IMR-90 (cell line): ENCODE measurements around the gene HJURP. TPM values are rescaled to one million over a fixed set of nuclear protein-coding genes. Genes with fewer than 3 reads are reported as not detected.

Experiments used
- ATAC-seq: fragments of 200-7000 bp; cut with Tn5 transposase; 2 replicates; pipeline ENCODE4 v1.9.1; 2020; ENCODE audit warnings: low read depth, mild to moderate bottlenecking, moderate library complexity
- BruUV-seq: library from RNA; stranded (reverse); fragments of 400-500 nt; replicated peaks from 2 replicates; lab custom pipeline; 2021; lab: Mats Ljungman, UMichigan
- CTCF ChIA-PET: fragments of 300-600 bp; formaldehyde crosslinking; extraction: SDS; loops from one replicate; lab custom pipeline; 2021; ENCODE audit warnings: antibody characterized with exemption; lab: Yijun Ruan, JAX
- POLR2A ChIA-PET: fragments of 300-600 bp; sonication (Branson Sonifier 250); formaldehyde crosslinking; loops from one replicate; lab custom pipeline; 2022; ENCODE audit warnings: antibody characterized with exemption; ENCODE audit not compliant: unreplicated experiment; lab: Charles Lee
- DNase-seq: peaks from one replicate; pipeline ENCODE4 v3.0.0; 2013
- H2AFZ ChIP-seq: replicated peaks from 2 replicates; pipeline ENCODE3; 2013; ENCODE audit warnings: low read length, mild to moderate bottlenecking; ENCODE audit not compliant: poor library complexity
- H2AK5ac ChIP-seq: 2 replicates; pipeline ENCODE4 v1.6.1; 2013; ENCODE audit warnings: low read depth, low read length, inconsistent platforms
- H2AK9ac ChIP-seq: replicated peaks from 2 replicates; pipeline ENCODE3; 2013; ENCODE audit warnings: mild to moderate bottlenecking, low read depth, low read length, moderate library complexity; ENCODE audit not compliant: poor library complexity
- H2BK120ac ChIP-seq: 2 replicates; pipeline ENCODE4 v1.6.1; 2013; ENCODE audit warnings: low read depth, low read length, inconsistent platforms
- H2BK15ac ChIP-seq: 3 replicates; pipeline ENCODE4 v1.6.1; 2013; ENCODE audit warnings: low read depth, low read length, inconsistent platforms
- H2BK20ac ChIP-seq: 2 replicates; pipeline ENCODE4 v1.6.1; 2013; ENCODE audit warnings: low read depth, mild to moderate bottlenecking, inconsistent platforms, low read length, moderate library complexity
- H2BK5ac ChIP-seq: 2 replicates; pipeline ENCODE4 v1.6.1; 2013; ENCODE audit warnings: mild to moderate bottlenecking, low read depth, low read length, inconsistent platforms; ENCODE audit not compliant: poor library complexity, severe bottlenecking
- H3K14ac ChIP-seq: replicated peaks from 2 replicates; pipeline ENCODE4 v1.6.1; 2013; ENCODE audit warnings: low read depth, low read length, inconsistent platforms
- H3K18ac ChIP-seq: 2 replicates; pipeline ENCODE4 v1.6.1; 2013; ENCODE audit warnings: low read depth, low read length, control low read depth
- H3K23ac ChIP-seq: 2 replicates; pipeline ENCODE4 v1.6.1; 2013; ENCODE audit warnings: low read depth, low read length, inconsistent platforms
- H3K27ac ChIP-seq: 2 replicates; pipeline ENCODE4 v1.5.1; 2013; ENCODE audit warnings: mild to moderate bottlenecking, control low read depth, low read length; ENCODE audit not compliant: insufficient read depth
- H3K27me3 ChIP-seq: 2 replicates; pipeline ENCODE4 v1.6.1; 2013; ENCODE audit warnings: low read length; ENCODE audit not compliant: control insufficient read depth, insufficient read depth
- H3K36me3 ChIP-seq: 2 replicates; pipeline ENCODE4 v1.6.1; 2013; ENCODE audit warnings: low read length, mixed read lengths; ENCODE audit not compliant: control insufficient read depth, insufficient read depth
- H3K4ac ChIP-seq: 2 replicates; pipeline ENCODE4 v1.6.1; 2013; ENCODE audit warnings: low read depth, low read length, inconsistent platforms
- H3K4me1 ChIP-seq: 2 replicates; pipeline ENCODE4 v1.6.1; 2013; ENCODE audit warnings: low read length, mixed read lengths; ENCODE audit not compliant: control insufficient read depth, insufficient read depth
- H3K4me2 ChIP-seq: 2 replicates; pipeline ENCODE4 v1.6.1; 2013; ENCODE audit warnings: low read depth, mild to moderate bottlenecking, control low read depth, low read length, moderate library complexity
- H3K4me3 ChIP-seq: 2 replicates; pipeline ENCODE4 v1.5.1; 2013; ENCODE audit warnings: low read depth, mild to moderate bottlenecking, control low read depth, low read length, moderate library complexity; ENCODE audit not compliant: insufficient read depth
- H3K56ac ChIP-seq: 2 replicates; pipeline ENCODE4 v1.6.1; 2013; ENCODE audit warnings: low read length, inconsistent platforms; ENCODE audit not compliant: insufficient read depth; ENCODE audit errors: extremely low read depth
- H3K79me1 ChIP-seq, 2 experiments: 2 replicates each; pipeline ENCODE4 v1.6.1; 2013; ENCODE audit warnings: low read length in 2 of 2, inconsistent platforms in 1 of 2, low read depth in 1 of 2
- H3K9ac ChIP-seq: 2 replicates; pipeline ENCODE4 v1.6.1; 2013; ENCODE audit warnings: low read depth, low read length, control low read depth
- H3K9me1 ChIP-seq: 2 replicates; pipeline ENCODE4 v1.6.1; 2013; ENCODE audit warnings: low read length, inconsistent platforms; ENCODE audit not compliant: insufficient read depth
- H3K9me3 ChIP-seq: 2 replicates; pipeline ENCODE4 v1.6.1; 2013; ENCODE audit warnings: low read length; ENCODE audit not compliant: control insufficient read depth, insufficient read depth
- H4K20me1 ChIP-seq: 2 replicates; pipeline ENCODE4 v1.6.1; 2013; ENCODE audit warnings: low read length, inconsistent platforms; ENCODE audit not compliant: insufficient read depth
- H4K5ac ChIP-seq: 2 replicates; pipeline ENCODE4 v1.6.1; 2013; ENCODE audit warnings: mild to moderate bottlenecking, low read depth, low read length, control low read depth
- H4K8ac ChIP-seq, 2 experiments: 2 replicates each; pipeline ENCODE4 v1.6.1; 2013; ENCODE audit warnings: low read depth in 2 of 2, low read length in 2 of 2, control low read depth in 1 of 2, inconsistent platforms in 1 of 2
- H4K91ac ChIP-seq: 2 replicates; pipeline ENCODE4 v1.6.1; 2013; ENCODE audit warnings: low read depth, low read length, inconsistent platforms; ENCODE audit not compliant: insufficient read depth
- BHLHE40 ChIP-seq: fragments of 150-350 bp; IDR thresholded peaks from 2 replicates; pipeline ENCODE4 v1.6.1; 2016; ENCODE audit warnings: mild to moderate bottlenecking, low read depth, low read length
- CEBPB ChIP-seq: IDR thresholded peaks from 2 replicates; pipeline ENCODE4 v1.6.1; 2012; ENCODE audit warnings: low read depth, low read length, improper control_type of control experiment
- CHD1 ChIP-seq: IDR thresholded peaks from 2 replicates; pipeline ENCODE4 v1.6.1; 2012; ENCODE audit warnings: low read depth, low read length, improper control_type of control experiment
- FOS ChIP-seq: fragments of 150-350 bp; IDR thresholded peaks from 2 replicates; pipeline ENCODE4 v1.6.1; 2016; ENCODE audit warnings: low read depth, low read length
- MAFK ChIP-seq: IDR thresholded peaks from 2 replicates; pipeline ENCODE4 v1.6.1; 2012; ENCODE audit warnings: low read depth, low read length, improper control_type of control experiment
- MAZ ChIP-seq: IDR thresholded peaks from 2 replicates; pipeline ENCODE4 v1.6.1; 2012; ENCODE audit warnings: low read depth, mild to moderate bottlenecking, low read length, improper control_type of control experiment, moderate library complexity, borderline replicate concordance
- MXI1 ChIP-seq: IDR thresholded peaks from 2 replicates; pipeline ENCODE4 v1.6.1; 2012; ENCODE audit warnings: low read depth, mild to moderate bottlenecking, low read length, moderate library complexity, borderline replicate concordance
- POLR2A ChIP-seq: IDR thresholded peaks from 2 replicates; pipeline ENCODE4 v1.6.1; 2012; ENCODE audit warnings: mild to moderate bottlenecking, low read depth, low read length
- RAD21 ChIP-seq: IDR thresholded peaks from 2 replicates; pipeline ENCODE4 v1.6.1; 2012; ENCODE audit warnings: low read length, improper control_type of control experiment
- RCOR1 ChIP-seq: IDR thresholded peaks from 2 replicates; pipeline ENCODE4 v1.6.1; 2012; ENCODE audit warnings: mild to moderate bottlenecking, low read length, improper control_type of control experiment; ENCODE audit not compliant: insufficient replicate concordance
- RFX5 ChIP-seq: IDR thresholded peaks from 2 replicates; pipeline ENCODE4 v1.8.0; 2012; ENCODE audit warnings: low read depth, mild to moderate bottlenecking, low read length, moderate library complexity
- SMC3 ChIP-seq: fragments of 150-350 bp; IDR thresholded peaks from 2 replicates; pipeline ENCODE4 v1.6.1; 2016; ENCODE audit warnings: low read depth, mild to moderate bottlenecking, antibody characterized with exemption, low read length, moderate library complexity
- WGBS, 2 experiments: methylation state at CpG; one replicate each; pipeline versions ENCODE4 v1.1.5 to v1.1.7; 2013; ENCODE audit warnings: missing lambda C conversion rate in 2 of 2; ENCODE audit not compliant: insufficient read length in 1 of 2; ENCODE audit errors: extremely low coverage in 2 of 2; 5-methylcytosine and 5-hydroxymethylcytosine counted together
- dilution Hi-C: fragments of 300-500 bp; cut with HindIII; formaldehyde crosslinking; loops from one replicate; pipeline ENCODE4 v1.14.3; 2018; ENCODE audit warnings: low sequenced_read_pairs; ENCODE audit not compliant: unreplicated experiment
- in situ Hi-C: fragments of 300-500 bp; cut with MboI; formaldehyde crosslinking; loops from 3 replicates; pipeline ENCODE4 v1.14.3; 2019; ENCODE audit warnings: low sequenced_read_pairs, inconsistent platforms, mixed read lengths
- intact Hi-C: fragments of 100-400 bp; cut with micrococcal nuclease; formaldehyde crosslinking; loops from 2 replicates; pipeline ENCODE4 v1.10.0; 2022
- polyA plus RNA-seq, 3 experiments: library from polyadenylated mRNA; depleted of rRNA; stranded (reverse); fragments of >200 nt; gene quantifications; 2 replicates each; pipeline ENCODE4 v1.2.3, GENCODE V29; 2012; ENCODE audit warnings: low replicate concordance in 1 of 3
- total RNA-seq: library from RNA; depleted of rRNA; stranded (reverse); fragments of >200 nt; gene quantifications from 2 replicates; pipeline ENCODE4 v1.2.3, GENCODE V29; 2012
- TF ChIP-seq, protein P1 (sequence below): fragments of 150-350 bp; IDR thresholded peaks from 2 replicates; pipeline ENCODE4 v1.6.1; 2016; ENCODE audit warnings: low read depth, mild to moderate bottlenecking, low read length, moderate library complexity, borderline replicate concordance
- TF ChIP-seq, protein P2 (sequence below): fragments of 150-350 bp; IDR thresholded peaks from 2 replicates; pipeline ENCODE4 v1.6.1; 2017; ENCODE audit warnings: mild to moderate bottlenecking, antibody characterized with exemption, low read length, low read depth

The HJURP gene
- total and polyA plus RNA-seq, 2 of the 4 experiments (the other 2 are of a cell fraction) = 22.6 to 26.5 TPM

DNA sequence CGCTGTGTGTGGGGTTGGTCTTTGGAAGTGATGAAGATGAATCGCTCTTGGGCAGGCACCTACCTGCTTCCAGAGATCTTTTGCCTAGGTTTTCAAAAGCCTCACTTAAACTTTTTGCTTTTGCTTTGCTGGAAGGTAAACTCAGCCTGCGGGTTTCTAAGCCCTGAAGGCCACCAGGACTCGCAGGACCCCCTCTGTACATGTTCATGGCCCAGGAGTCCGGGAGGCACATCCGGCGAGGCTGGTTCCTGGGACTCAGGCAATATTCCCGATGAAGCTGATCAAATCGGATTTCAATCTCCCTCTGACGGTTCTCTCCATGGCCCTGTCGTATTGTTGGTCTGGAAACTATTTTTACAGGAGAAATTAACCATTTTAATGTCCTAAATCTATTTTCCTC, 13.2 kb downstream of the HJURP start:
- peaks cover 22% of the 10 kb centered on the region for H3K36me3 ChIP-seq
- H3K56ac ChIP-seq = no peak overlapping the region
- no peak for DNase-seq
- H3K9ac ChIP-seq = no peak overlapping the region
- peaks cover 29% of the 10 kb centered on the region for H4K20me1 ChIP-seq
- no peak overlapping the region for H3K27ac ChIP-seq
- CTCF ChIA-PET = no interaction called here
- 100% methylated on average over 3 of the region's 11 CpGs; no CpG with 5 or more reads in 1 of the 2 experiments for WGBS, 2 experiments
- H3K4ac ChIP-seq = no peak overlapping the region
- H3K14ac ChIP-seq = no peak overlapping the region
- no peak overlapping the region for H2BK15ac ChIP-seq
- no TSS peak for BruUV-seq
- no peak overlapping the region for H2AFZ ChIP-seq
- in situ Hi-C loops = loop anchor here (25.0 kb wide), 1 partner anchor 379 kb away; no protein-coding TSS in a partner anchor
- no peak overlapping the region for H4K91ac ChIP-seq
- no peak overlapping the region for H3K4me2 ChIP-seq
- no peak overlapping the region for H4K5ac ChIP-seq
- no peak overlapping the region for H3K18ac ChIP-seq
- intact Hi-C loops = no loop called here
- H2AK9ac ChIP-seq = no peak overlapping the region
- H2BK120ac ChIP-seq = no peak overlapping the region
- H3K27me3 ChIP-seq = no peaks in the 10 kb centered on the region
- no peak overlapping the region for H2BK20ac ChIP-seq
- H3K9me1 ChIP-seq = peaks cover 7% of the 10 kb centered on the region
- H3K79me1 ChIP-seq = peaks cover 44 to 60% of the 10 kb centered on the region in 2 experiments
- no peak for TF ChIP-seq POLR2A
- TF ChIP-seq RCOR1 = no peak
- no peak for TF ChIP-seq MXI1
- TF ChIP-seq RFX5 = no peak
- no peak for TF ChIP-seq MAZ
- TF ChIP-seq FOS = no peak
- TF ChIP-seq CHD1 = no peak
- TF ChIP-seq CEBPB = no peak
- TF ChIP-seq BHLHE40 = no peak
- TF ChIP-seq, protein P1, sequence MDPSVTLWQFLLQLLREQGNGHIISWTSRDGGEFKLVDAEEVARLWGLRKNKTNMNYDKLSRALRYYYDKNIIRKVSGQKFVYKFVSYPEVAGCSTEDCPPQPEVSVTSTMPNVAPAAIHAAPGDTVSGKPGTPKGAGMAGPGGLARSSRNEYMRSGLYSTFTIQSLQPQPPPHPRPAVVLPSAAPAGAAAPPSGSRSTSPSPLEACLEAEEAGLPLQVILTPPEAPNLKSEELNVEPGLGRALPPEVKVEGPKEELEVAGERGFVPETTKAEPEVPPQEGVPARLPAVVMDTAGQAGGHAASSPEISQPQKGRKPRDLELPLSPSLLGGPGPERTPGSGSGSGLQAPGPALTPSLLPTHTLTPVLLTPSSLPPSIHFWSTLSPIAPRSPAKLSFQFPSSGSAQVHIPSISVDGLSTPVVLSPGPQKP = no peak
- TF ChIP-seq, protein P2, sequence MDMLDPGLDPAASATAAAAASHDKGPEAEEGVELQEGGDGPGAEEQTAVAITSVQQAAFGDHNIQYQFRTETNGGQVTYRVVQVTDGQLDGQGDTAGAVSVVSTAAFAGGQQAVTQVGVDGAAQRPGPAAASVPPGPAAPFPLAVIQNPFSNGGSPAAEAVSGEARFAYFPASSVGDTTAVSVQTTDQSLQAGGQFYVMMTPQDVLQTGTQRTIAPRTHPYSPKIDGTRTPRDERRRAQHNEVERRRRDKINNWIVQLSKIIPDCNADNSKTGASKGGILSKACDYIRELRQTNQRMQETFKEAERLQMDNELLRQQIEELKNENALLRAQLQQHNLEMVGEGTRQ = no peak
- no peak for TF ChIP-seq RAD21
- TF ChIP-seq SMC3 = no peak
- TF ChIP-seq MAFK = no peak
- H4K8ac ChIP-seq = no peak overlapping the region
- POLR2A ChIA-PET = no interaction called here
- no peak overlapping the region for H2BK5ac ChIP-seq
- dilution Hi-C loops = no loop called here
- H3K9me3 ChIP-seq = no peaks in the 10 kb centered on the region
- no peak overlapping the region for H3K23ac ChIP-seq
- H3K4me1 ChIP-seq = peaks cover 2% of the 10 kb centered on the region; the same call in 1 of the 2 replicates
- no peak for ATAC-seq
- no peak overlapping the region for H3K4me3 ChIP-seq
- no peak overlapping the region for H2AK5ac ChIP-seq
